ENCODE data around the gene LIF.

GRCh38 chr22:30241576-30242371, 4.8 kb downstream of the LIF start:
- no peak for TF ChIP-seq CTCF (IDR thresholded peaks at IDR 0.05)
- no peak; the same call in 1 of the 2 replicates for TF ChIP-seq POLR2AphosphoS5 (IDR thresholded peaks at IDR 0.05; ENCODE audit: low read depth, low read length)
- no peak for TF ChIP-seq SIN3A (IDR thresholded peaks at IDR 0.05; ENCODE audit: borderline replicate concordance, insufficient read depth, low read depth, low read length)
- no peak for TF ChIP-seq REST (IDR thresholded peaks at IDR 0.05; ENCODE audit: insufficient read depth in 1 of 2, low read depth in 2 of 2, low read length in 1 of 2)

Measured in Panc1 (cell line).